Fibroblast of villous mesenchyme (primary cell): ENCODE measurements around the gene GDA. TPM values are rescaled to one million over a fixed set of nuclear protein-coding genes. Genes with fewer than 3 reads are reported as not detected.

ENCODE experiments used
- DNase-seq: peaks from one replicate; pipeline ENCODE4 v3.0.0-alpha.2; 2010; ENCODE audit warnings: low read depth
- H3K4me3 ChIP-seq: 2 replicates; pipeline ENCODE4 v1.5.1; 2011; ENCODE audit warnings: low read depth, mild to moderate bottlenecking, low read length
- CTCF ChIP-seq: IDR thresholded peaks from 2 replicates; pipeline ENCODE4 v1.5.1; 2012; ENCODE audit warnings: low read depth, mild to moderate bottlenecking, low read length; ENCODE audit not compliant: insufficient read depth
- total RNA-seq: library from RNA; depleted of rRNA; stranded (reverse); fragments of >200 nt; gene quantifications from 2 replicates; pipeline ENCODE4 v1.2.3, GENCODE V29; 2012

GDA gene
- total RNA-seq, 1 donor = 4.3 TPM

GRCh38 chr9:72247549-72247948, 98.3 kb downstream of the GDA start:
- no peak overlapping the region for H3K4me3 ChIP-seq
- no peak for DNase-seq
- TF ChIP-seq CTCF = no peak

- TF ChIP-seq CTCF = no peak
- no peak overlapping the region for H3K4me3 ChIP-seq
- no peak for DNase-seq
Measured at GRCh38 chr9:72251589-72251988, 102.3 kb downstream of the GDA start.

GRCh38 chr9:72254901-72255545, 105.8 kb downstream of the GDA start:
- H3K4me3 ChIP-seq = no peak overlapping the region
- no peak for DNase-seq
- no peak for TF ChIP-seq CTCF

- no peak for TF ChIP-seq CTCF
- DNase-seq = no peak
- H3K4me3 ChIP-seq = no peak overlapping the region
Measured at GRCh38 chr9:72255569-72255968, 106.3 kb downstream of the GDA start.

- DNase-seq = no peak
- TF ChIP-seq CTCF = no peak
- no peak overlapping the region for H3K4me3 ChIP-seq
Measured at GRCh38 chr9:72256931-72257330, 107.7 kb downstream of the GDA start.

- TF ChIP-seq CTCF = no peak
- no peak overlapping the region for H3K4me3 ChIP-seq
- no peak for DNase-seq
Measured at GRCh38 chr9:72257814-72258213, 108.6 kb downstream of the GDA start.

GRCh38 chr9:72262063-72262462, 112.8 kb downstream of the GDA start:
- DNase-seq = no peak
- no peak for TF ChIP-seq CTCF

More at GRCh38 chr9:72262063-72262462, 112.8 kb downstream of the GDA start:
- H3K4me3 ChIP-seq = no peak overlapping the region
